ENCODE data around the gene LIPE.

GRCh38 chr19:42471554-42472249 lies 44.5 kb upstream of the LIPE start:
- TF ChIP-seq GATA3 (IDR thresholded peaks at IDR 0.05; ENCODE audit: low read depth, low read length) (no peak), GATA2 (IDR thresholded peaks at IDR 0.05; ENCODE audit: low read depth, low read length) (no peak)

Data from SH-SY5Y (cell line).